OCI-LY3 (cell line): ENCODE results near the gene MTCH1.

ENCODE experiments used
- EZH2phosphoT487 ChIP-seq: fragments of 200-600 bp; shearing (Covaris generic); IDR thresholded peaks from 2 replicates; pipeline ENCODE4 v1.6.1; 2018; ENCODE audit warnings: antibody characterized with exemption, mixed run types, low read depth
- TF ChIP-seq, protein P1 (sequence below): fragments of 200-600, 300-600 bp; sonication (generic); IDR thresholded peaks from 2 replicates; pipeline ENCODE4 v1.5.1; 2014; ENCODE audit warnings: antibody characterized with exemption, low read length, low read depth

DNA sequence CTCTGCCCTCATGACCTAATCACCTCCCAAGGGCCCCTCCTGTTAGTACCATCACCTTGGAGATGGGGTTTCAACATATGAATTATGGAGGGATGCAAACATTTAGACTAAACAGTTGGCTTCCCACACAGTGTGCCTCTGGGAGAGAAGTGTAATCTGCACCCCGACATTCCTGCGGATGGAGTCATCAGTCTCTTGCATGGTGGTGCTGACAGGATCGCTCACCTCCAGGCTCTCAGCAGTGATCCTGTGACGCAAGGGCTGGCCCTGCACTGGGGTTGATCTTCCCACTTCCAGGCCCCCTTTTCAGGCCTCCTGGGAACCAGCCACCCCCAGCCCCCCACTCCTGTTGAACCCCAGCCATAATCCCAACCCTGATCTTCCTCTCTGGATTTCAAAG is 47.5 kb downstream of the MTCH1 start:
- TF ChIP-seq, protein P1, sequence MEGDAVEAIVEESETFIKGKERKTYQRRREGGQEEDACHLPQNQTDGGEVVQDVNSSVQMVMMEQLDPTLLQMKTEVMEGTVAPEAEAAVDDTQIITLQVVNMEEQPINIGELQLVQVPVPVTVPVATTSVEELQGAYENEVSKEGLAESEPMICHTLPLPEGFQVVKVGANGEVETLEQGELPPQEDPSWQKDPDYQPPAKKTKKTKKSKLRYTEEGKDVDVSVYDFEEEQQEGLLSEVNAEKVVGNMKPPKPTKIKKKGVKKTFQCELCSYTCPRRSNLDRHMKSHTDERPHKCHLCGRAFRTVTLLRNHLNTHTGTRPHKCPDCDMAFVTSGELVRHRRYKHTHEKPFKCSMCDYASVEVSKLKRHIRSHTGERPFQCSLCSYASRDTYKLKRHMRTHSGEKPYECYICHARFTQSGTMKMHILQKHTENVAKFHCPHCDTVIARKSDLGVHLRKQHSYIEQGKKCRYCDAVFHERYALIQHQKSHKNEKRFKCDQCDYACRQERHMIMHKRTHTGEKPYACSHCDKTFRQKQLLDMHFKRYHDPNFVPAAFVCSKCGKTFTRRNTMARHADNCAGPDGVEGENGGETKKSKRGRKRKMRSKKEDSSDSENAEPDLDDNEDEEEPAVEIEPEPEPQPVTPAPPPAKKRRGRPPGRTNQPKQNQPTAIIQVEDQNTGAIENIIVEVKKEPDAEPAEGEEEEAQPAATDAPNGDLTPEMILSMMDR: no peak
- TF ChIP-seq EZH2phosphoT487: no peak
